ENCODE results near the gene CD82.

Gene CD82

GRCh38 chr11:44605068-44605708 lies 39.7 kb downstream of the CD82 start:
- TF ChIP-seq CTCF (IDR thresholded peaks at IDR 0.05) = no peak

GRCh38 chr11:44605965-44606364 lies 40.5 kb downstream of the CD82 start:
- no peak for TF ChIP-seq CTCF (IDR thresholded peaks at IDR 0.05)

GRCh38 chr11:44606472-44606871 lies 41.0 kb downstream of the CD82 start:
- TF ChIP-seq CTCF (IDR thresholded peaks at IDR 0.05) = no peak

- TF ChIP-seq CTCF (IDR thresholded peaks at IDR 0.05) = no peak
Measured at GRCh38 chr11:44607319-44607962, 42.0 kb downstream of the CD82 start.

GRCh38 chr11:44607987-44608386 lies 42.5 kb downstream of the CD82 start:
- no peak for TF ChIP-seq CTCF (IDR thresholded peaks at IDR 0.05)

- no peak for TF ChIP-seq CTCF (IDR thresholded peaks at IDR 0.05)
Measured at GRCh38 chr11:44608651-44608990, 43.2 kb downstream of the CD82 start.

- TF ChIP-seq CTCF (IDR thresholded peaks at IDR 0.05) = no peak
Measured at GRCh38 chr11:44608991-44609782, 43.7 kb downstream of the CD82 start.

All from LNCAP (cell line).